Measurements from ENCODE around the gene IFI27. TPM values are rescaled to one million over a fixed set of nuclear protein-coding genes. Genes with fewer than 3 reads are reported as not detected.

IFI27 gene
- polyA plus RNA-seq, 3 donors from 2014 or later = 2.8 TPM; not detected in 2

GRCh38 chr14:94112513-94113063, 2.1 kb downstream of the IFI27 start:
- peak overlapping the region in 1 of 6 donors; percentile 43 for H3K27ac Mint-ChIP-seq
- no peaks in the 10 kb centered on the region for H3K36me3 Mint-ChIP-seq
- H3K27me3 Mint-ChIP-seq (ENCODE audit: low read depth in 3 of 3) = peaks cover 0 to 17% (median 6%) of the 10 kb centered on the region in 3 donors
- no peak for DNase-seq
- no peaks in the 10 kb centered on the region for H3K4me1 Mint-ChIP-seq
- no peaks in the 10 kb centered on the region for H3K9me3 Mint-ChIP-seq
- no peak overlapping the region for H3K4me3 Mint-ChIP-seq

- no peak for DNase-seq
- Mint-ChIP-seq H3K27me3 (ENCODE audit: low read depth in 3 of 3) (peaks cover 0 to 19% (median 6%) of the 10 kb centered on the region in 3 donors), H3K9me3 (no peaks in the 10 kb centered on the region), H3K4me3 (no peak overlapping the region), H3K27ac (no peak overlapping the region), H3K4me1 (no peaks in the 10 kb centered on the region), H3K36me3 (no peaks in the 10 kb centered on the region)
Measured at GRCh38 chr14:94113073-94113472, 2.5 kb downstream of the IFI27 start.

- no peak overlapping the region for H3K4me3 Mint-ChIP-seq
- DNase-seq = no peak
- peaks cover 0 to 19% (median 6%) of the 10 kb centered on the region in 3 donors for H3K27me3 Mint-ChIP-seq (ENCODE audit: low read depth in 3 of 3)
- no peak overlapping the region for H3K27ac Mint-ChIP-seq
- no peaks in the 10 kb centered on the region for H3K36me3 Mint-ChIP-seq
- no peaks in the 10 kb centered on the region for H3K9me3 Mint-ChIP-seq
- H3K4me1 Mint-ChIP-seq = no peaks in the 10 kb centered on the region
Measured at GRCh38 chr14:94113490-94113889, 3.0 kb downstream of the IFI27 start.

- H3K36me3 Mint-ChIP-seq = no peaks in the 10 kb centered on the region
- no peak overlapping the region for H3K27ac Mint-ChIP-seq
- H3K27me3 Mint-ChIP-seq (ENCODE audit: low read depth in 3 of 3) = peaks cover 0 to 19% (median 6%) of the 10 kb centered on the region in 3 donors
- DNase-seq = no peak
- H3K4me1 Mint-ChIP-seq = no peaks in the 10 kb centered on the region
- no peak overlapping the region for H3K4me3 Mint-ChIP-seq
- H3K9me3 Mint-ChIP-seq = no peaks in the 10 kb centered on the region
Measured at GRCh38 chr14:94113908-94114588, 3.5 kb downstream of the IFI27 start.

GRCh38 chr14:94114589-94115057, 4.1 kb downstream of the IFI27 start:
- Mint-ChIP-seq H3K9me3 (peaks cover 0 to 3% (median 0%) of the 10 kb centered on the region in 6 donors), H3K36me3 (no peaks in the 10 kb centered on the region), H3K4me1 (no peaks in the 10 kb centered on the region), H3K4me3 (no peak overlapping the region), H3K27ac (no peak overlapping the region), H3K27me3 (ENCODE audit: low read depth in 3 of 3) (peaks cover 0 to 19% (median 6%) of the 10 kb centered on the region in 3 donors)
- DNase-seq = no peak

- Mint-ChIP-seq H3K4me3 (no peak overlapping the region), H3K36me3 (no peaks in the 10 kb centered on the region), H3K9me3 (peaks cover 0 to 6% (median 0%) of the 10 kb centered on the region in 6 donors), H3K4me1 (no peaks in the 10 kb centered on the region), H3K27ac (peak overlapping the region in 1 of 6 donors; percentile 35), H3K27me3 (ENCODE audit: low read depth in 3 of 3) (peaks cover 0 to 19% (median 6%) of the 10 kb centered on the region in 3 donors)
- no peak for DNase-seq
Measured at GRCh38 chr14:94115058-94115591, 4.6 kb downstream of the IFI27 start.

GRCh38 chr14:94115631-94116030, 5.1 kb downstream of the IFI27 start:
- peaks cover 0 to 19% (median 6%) of the 10 kb centered on the region in 3 donors for H3K27me3 Mint-ChIP-seq (ENCODE audit: low read depth in 3 of 3)
- H3K4me3 Mint-ChIP-seq = no peak overlapping the region
- H3K9me3 Mint-ChIP-seq = peaks cover 0 to 9% (median 1%) of the 10 kb centered on the region in 6 donors
- no peak for DNase-seq
- no peaks in the 10 kb centered on the region for H3K36me3 Mint-ChIP-seq
- H3K27ac Mint-ChIP-seq = peak overlapping the region in 1 of 6 donors; percentile 35
- H3K4me1 Mint-ChIP-seq = no peaks in the 10 kb centered on the region

- Mint-ChIP-seq H3K9me3 (peaks cover 0 to 11% (median 3%) of the 10 kb centered on the region in 6 donors), H3K36me3 (no peaks in the 10 kb centered on the region), H3K4me3 (no peak overlapping the region), H3K4me1 (no peaks in the 10 kb centered on the region), H3K27me3 (ENCODE audit: low read depth in 3 of 3) (peaks cover 0 to 22% (median 6%) of the 10 kb centered on the region in 3 donors), H3K27ac (no peak overlapping the region)
- DNase-seq = no peak
Measured at GRCh38 chr14:94116701-94117100, 6.2 kb downstream of the IFI27 start.

- no peaks in the 10 kb centered on the region for H3K4me1 Mint-ChIP-seq
- no peak overlapping the region for H3K4me3 Mint-ChIP-seq
- H3K36me3 Mint-ChIP-seq = no peaks in the 10 kb centered on the region
- peaks cover 3 to 23% (median 6%) of the 10 kb centered on the region in 3 donors for H3K27me3 Mint-ChIP-seq (ENCODE audit: low read depth in 3 of 3)
- no peak for DNase-seq
- H3K27ac Mint-ChIP-seq = no peak overlapping the region
- peaks cover 0 to 11% (median 3%) of the 10 kb centered on the region in 6 donors for H3K9me3 Mint-ChIP-seq
Measured at GRCh38 chr14:94117856-94118255, 7.3 kb downstream of the IFI27 start.

- DNase-seq = no peak
- no peaks in the 10 kb centered on the region for H3K4me1 Mint-ChIP-seq
- H3K4me3 Mint-ChIP-seq = no peak overlapping the region
- H3K9me3 Mint-ChIP-seq = peaks cover 0 to 11% (median 3%) of the 10 kb centered on the region in 6 donors
- no peaks in the 10 kb centered on the region for H3K36me3 Mint-ChIP-seq
- peaks cover 2 to 19% (median 5%) of the 10 kb centered on the region in 3 donors for H3K27me3 Mint-ChIP-seq (ENCODE audit: low read depth in 3 of 3)
- no peak overlapping the region for H3K27ac Mint-ChIP-seq
Measured at GRCh38 chr14:94119071-94119470, 8.5 kb downstream of the IFI27 start.

GRCh38 chr14:94120667-94121340, 10.3 kb downstream of the IFI27 start:
- Mint-ChIP-seq H3K27ac (no peak overlapping the region), H3K27me3 (ENCODE audit: low read depth in 3 of 3) (peaks cover 2 to 10% (median 5%) of the 10 kb centered on the region in 3 donors), H3K9me3 (peaks cover 0 to 11% (median 3%) of the 10 kb centered on the region in 6 donors)

GRCh38 chr14:94121485-94121884, 10.9 kb downstream of the IFI27 start:
- H3K9me3 Mint-ChIP-seq = peaks cover 0 to 11% (median 3%) of the 10 kb centered on the region in 6 donors
- no peak for DNase-seq
- no peaks in the 10 kb centered on the region for H3K4me1 Mint-ChIP-seq
- no peaks in the 10 kb centered on the region for H3K36me3 Mint-ChIP-seq
- H3K27me3 Mint-ChIP-seq (ENCODE audit: low read depth in 3 of 3) = peaks cover 0 to 9% (median 5%) of the 10 kb centered on the region in 3 donors
- H3K4me3 Mint-ChIP-seq = no peak overlapping the region
- no peak overlapping the region for H3K27ac Mint-ChIP-seq

More at GRCh38 chr14:94120667-94121340, 10.3 kb downstream of the IFI27 start:
- H3K4me1 Mint-ChIP-seq = no peaks in the 10 kb centered on the region
- no peaks in the 10 kb centered on the region for H3K36me3 Mint-ChIP-seq
- no peak for DNase-seq
- H3K4me3 Mint-ChIP-seq = no peak overlapping the region

- Mint-ChIP-seq H3K27ac (no peak overlapping the region), H3K36me3 (no peaks in the 10 kb centered on the region), H3K4me1 (no peaks in the 10 kb centered on the region), H3K9me3 (peaks cover 0 to 11% (median 3%) of the 10 kb centered on the region in 6 donors), H3K27me3 (ENCODE audit: low read depth in 3 of 3) (peaks cover 0 to 8% (median 5%) of the 10 kb centered on the region in 3 donors), H3K4me3 (no peak overlapping the region)
- no peak for DNase-seq
Measured at GRCh38 chr14:94122438-94122837, 11.9 kb downstream of the IFI27 start.

- Mint-ChIP-seq H3K4me3 (no peak overlapping the region), H3K36me3 (no peaks in the 10 kb centered on the region), H3K9me3 (peaks cover 0 to 11% (median 3%) of the 10 kb centered on the region in 6 donors), H3K27ac (no peak overlapping the region), H3K27me3 (ENCODE audit: low read depth in 3 of 3) (peaks cover 0 to 5% (median 4%) of the 10 kb centered on the region in 3 donors), H3K4me1 (peaks cover 0 to 3% of the 10 kb centered on the region in 2 donors)
- DNase-seq = no peak
Measured at GRCh38 chr14:94123296-94123695, 12.8 kb downstream of the IFI27 start.

Data from immature natural killer cell (primary cell).